Thyroid gland (tissue), 4 donors: ENCODE results near the gene XPNPEP2.

ENCODE experiments used
- POLR2A ChIP-seq, 2 donors: fragments of 450-650 bp; IDR thresholded peaks; one replicate each; pipeline ENCODE4 v1.6.1; 2017; ENCODE audit warnings: antibody characterized with exemption in 2 of 2, mild to moderate bottlenecking in 2 of 2, moderate library complexity in 1 of 2
- TF ChIP-seq, protein P1 (sequence below), 6 experiments: fragments of 200-600 bp in 3 of 6; fragments of 450-650 bp in 3 of 6; sonication (generic) in 3 of 6; IDR thresholded peaks; one replicate each; pipeline ENCODE4 v1.5.1; 2016 to 2019; ENCODE audit warnings: antibody characterized with exemption in 6 of 6, mild to moderate bottlenecking in 2 of 6, inconsistent platforms in 1 of 6, moderate library complexity in 1 of 6

DNA sequence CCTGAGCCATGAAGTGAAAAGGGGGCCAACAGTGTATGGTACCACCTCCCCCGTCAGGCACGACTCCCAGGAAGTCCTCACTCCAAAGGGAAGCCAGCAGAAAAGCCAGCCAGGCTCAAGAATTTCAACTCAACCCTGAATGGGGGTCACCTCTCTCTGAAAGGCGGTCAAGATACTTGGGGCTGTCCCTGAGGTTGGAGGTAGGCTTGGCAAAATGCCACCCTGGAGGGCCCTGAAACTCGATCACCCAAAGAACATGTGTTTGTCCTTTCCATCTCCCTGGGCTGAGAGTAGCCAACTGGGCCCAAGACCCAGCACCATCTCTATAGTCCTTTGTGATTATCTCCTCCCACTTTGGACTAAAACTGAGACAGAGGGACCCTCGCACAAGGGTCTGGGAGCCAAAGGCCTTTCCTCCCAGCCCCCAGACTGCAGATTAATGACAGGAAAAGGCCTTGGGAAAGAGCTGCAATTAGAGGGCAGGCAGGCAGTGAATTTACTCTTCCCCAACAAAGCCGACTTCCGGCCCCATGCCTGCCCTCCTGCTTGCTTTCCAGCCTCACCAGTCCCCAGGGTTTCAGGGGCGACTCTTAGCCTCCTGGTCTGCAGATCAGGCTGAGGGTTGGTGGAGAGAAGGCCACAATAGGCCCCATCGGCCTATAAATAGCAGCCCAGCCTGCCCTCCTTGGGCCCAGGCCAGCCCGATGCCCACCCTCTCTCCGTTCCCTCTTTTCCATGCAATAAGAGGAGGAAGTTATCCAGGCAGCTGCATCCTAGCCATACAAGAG is 46.6 kb downstream of the XPNPEP2 start:
- no peak for TF ChIP-seq POLR2A (IDR thresholded peaks at IDR 0.05)
- TF ChIP-seq, protein P1, sequence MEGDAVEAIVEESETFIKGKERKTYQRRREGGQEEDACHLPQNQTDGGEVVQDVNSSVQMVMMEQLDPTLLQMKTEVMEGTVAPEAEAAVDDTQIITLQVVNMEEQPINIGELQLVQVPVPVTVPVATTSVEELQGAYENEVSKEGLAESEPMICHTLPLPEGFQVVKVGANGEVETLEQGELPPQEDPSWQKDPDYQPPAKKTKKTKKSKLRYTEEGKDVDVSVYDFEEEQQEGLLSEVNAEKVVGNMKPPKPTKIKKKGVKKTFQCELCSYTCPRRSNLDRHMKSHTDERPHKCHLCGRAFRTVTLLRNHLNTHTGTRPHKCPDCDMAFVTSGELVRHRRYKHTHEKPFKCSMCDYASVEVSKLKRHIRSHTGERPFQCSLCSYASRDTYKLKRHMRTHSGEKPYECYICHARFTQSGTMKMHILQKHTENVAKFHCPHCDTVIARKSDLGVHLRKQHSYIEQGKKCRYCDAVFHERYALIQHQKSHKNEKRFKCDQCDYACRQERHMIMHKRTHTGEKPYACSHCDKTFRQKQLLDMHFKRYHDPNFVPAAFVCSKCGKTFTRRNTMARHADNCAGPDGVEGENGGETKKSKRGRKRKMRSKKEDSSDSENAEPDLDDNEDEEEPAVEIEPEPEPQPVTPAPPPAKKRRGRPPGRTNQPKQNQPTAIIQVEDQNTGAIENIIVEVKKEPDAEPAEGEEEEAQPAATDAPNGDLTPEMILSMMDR (IDR thresholded peaks at IDR 0.05) = no peak
